ENCODE measurements around the gene OR56A5. TPM values are rescaled to one million over a fixed set of nuclear protein-coding genes. Genes with fewer than 3 reads are reported as not detected.

Gene OR56A5
- total RNA-seq, 2 experiments from 2014 or later, result not detected

DNA sequence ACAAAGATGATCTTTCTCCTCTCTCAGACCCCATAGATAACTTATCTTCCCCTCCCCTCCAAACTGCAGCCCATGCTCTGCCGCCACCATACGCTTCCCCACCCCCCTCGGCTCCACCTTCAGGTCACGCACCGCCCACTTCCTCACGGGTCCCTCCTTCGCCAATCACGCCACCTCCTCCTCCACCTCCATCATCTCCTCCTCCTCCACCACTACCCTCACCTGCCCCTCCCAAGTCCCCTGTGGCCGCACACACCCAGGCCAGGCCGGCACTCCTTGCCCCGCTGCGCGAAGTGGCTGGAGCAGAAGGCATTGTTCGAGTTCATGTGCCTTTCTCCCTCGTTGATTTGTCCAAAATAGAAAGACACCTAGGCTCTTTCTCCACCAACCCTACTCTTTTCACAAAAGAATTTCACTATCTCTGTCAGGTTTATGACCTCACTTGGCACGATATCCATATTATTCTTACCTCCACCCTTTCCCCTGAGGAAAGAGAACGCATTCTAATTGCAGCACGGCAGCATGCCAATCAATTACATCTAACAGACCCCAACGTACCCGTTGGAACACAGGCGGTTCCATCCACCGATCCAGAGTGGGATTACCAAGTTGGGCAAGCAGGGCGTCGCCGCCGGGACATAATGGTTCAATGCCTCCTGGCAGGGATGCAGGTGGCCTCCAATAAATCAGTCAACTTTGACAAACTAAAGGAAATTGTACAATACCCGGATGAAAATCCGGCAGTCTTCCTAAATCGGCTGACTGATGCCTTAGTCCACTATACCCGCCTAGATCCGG is 38.5 kb downstream of the OR56A5 start:
- TF ChIP-seq CTCF (IDR thresholded peaks at IDR 0.05), result no peak
- H3K9me3 ChIP-seq (ENCODE audit: control insufficient read depth in 1 of 2, insufficient read depth in 1 of 2, low read length in 2 of 2), result peaks cover 0 to 43% of the 10 kb centered on the region in 2 experiments
- Mint-ChIP-seq H3K27ac (no peak overlapping the region), H3K9me3 (peaks cover 10% of the 10 kb centered on the region), H3K4me1 (ENCODE audit: low read depth) (no peaks in the 10 kb centered on the region), H3K36me3 (ENCODE audit: low read depth) (no peaks in the 10 kb centered on the region), H3K4me3 (no peak overlapping the region), H3K27me3 (no peaks in the 10 kb centered on the region)
- no peaks in the 10 kb centered on the region for H3K4me1 ChIP-seq (ENCODE audit: insufficient read depth, low read length)
- ATAC-seq (ENCODE audit: poor library complexity), result no peak
- POLR2A ChIA-PET, result no interaction called here
- no peaks in the 10 kb centered on the region for H3K27me3 ChIP-seq (ENCODE audit: control insufficient read depth in 1 of 2, insufficient read depth in 2 of 2, low read length in 2 of 2)
- no peak overlapping the region for H3K27ac ChIP-seq (ENCODE audit: low read depth in 1 of 2, low read length in 2 of 2)
- DNase-seq, result no peak
- CTCF ChIA-PET, result no interaction called here
- intact Hi-C loops (cut with DNase I, micrococcal nuclease), result no loop called here
- no peaks in the 10 kb centered on the region for H3K36me3 ChIP-seq (ENCODE audit: insufficient read depth, low read length)
- H3K4me3 ChIP-seq (ENCODE audit: low read length), result no peak overlapping the region

DNA sequence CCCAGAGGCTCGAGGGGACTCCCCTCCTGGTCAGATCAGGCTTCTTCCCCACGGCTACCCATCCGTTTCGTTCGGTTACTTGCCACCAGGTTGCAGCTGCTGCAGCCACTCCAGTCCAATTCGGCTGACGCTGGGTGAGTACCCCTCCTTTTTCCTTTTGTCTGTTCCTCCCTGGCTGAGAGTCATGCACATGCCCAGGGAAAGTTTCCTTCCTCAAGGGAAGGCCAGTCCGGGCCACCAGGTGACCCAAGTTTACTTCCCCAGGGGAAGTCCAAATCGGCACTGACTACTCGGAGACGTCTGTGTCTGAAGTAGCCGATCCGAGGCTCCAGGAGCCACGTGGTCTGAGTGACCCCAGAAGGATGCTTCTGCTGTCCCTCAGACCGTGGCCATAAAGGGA is 39.5 kb downstream of the OR56A5 start:
- Histone ChIP-seq H3K27ac (ENCODE audit: low read depth in 1 of 2, low read length in 2 of 2) (no peak overlapping the region), H3K4me1 (ENCODE audit: insufficient read depth, low read length) (no peaks in the 10 kb centered on the region), H3K27me3 (ENCODE audit: control insufficient read depth in 1 of 2, insufficient read depth in 2 of 2, low read length in 2 of 2) (no peaks in the 10 kb centered on the region), H3K9me3 (ENCODE audit: control insufficient read depth in 1 of 2, insufficient read depth in 1 of 2, low read length in 2 of 2) (peaks cover 0 to 44% of the 10 kb centered on the region in 2 experiments), H3K4me3 (ENCODE audit: low read length) (no peak overlapping the region), H3K36me3 (ENCODE audit: insufficient read depth, low read length) (no peaks in the 10 kb centered on the region)
- DNase-seq (no peak), ATAC-seq (ENCODE audit: poor library complexity) (no peak)
- no peak overlapping the region for H3K4me3 Mint-ChIP-seq
- H3K36me3 Mint-ChIP-seq (ENCODE audit: low read depth), result no peaks in the 10 kb centered on the region
- POLR2A ChIA-PET, result no interaction called here
- TF ChIP-seq CTCF (IDR thresholded peaks at IDR 0.05), result no peak
- peaks cover 10% of the 10 kb centered on the region for H3K9me3 Mint-ChIP-seq
- CTCF ChIA-PET, result no interaction called here
- H3K4me1 Mint-ChIP-seq (ENCODE audit: low read depth), result no peaks in the 10 kb centered on the region
- intact Hi-C loops (cut with DNase I, micrococcal nuclease), result no loop called here
- H3K27ac Mint-ChIP-seq, result no peak overlapping the region
- H3K27me3 Mint-ChIP-seq, result no peaks in the 10 kb centered on the region

GRCh38 chr11:5928271-5928670 is 40.0 kb downstream of the OR56A5 start:
- no peaks in the 10 kb centered on the region for H3K36me3 ChIP-seq (ENCODE audit: insufficient read depth, low read length)
- no peaks in the 10 kb centered on the region for H3K36me3 Mint-ChIP-seq (ENCODE audit: low read depth)
- ATAC-seq (ENCODE audit: poor library complexity), result no peak

More at GRCh38 chr11:5928271-5928670, 40.0 kb downstream of the OR56A5 start:
- TF ChIP-seq CTCF (IDR thresholded peaks at IDR 0.05), result no peak
- H3K27ac ChIP-seq (ENCODE audit: low read depth in 1 of 2, low read length in 2 of 2), result no peak overlapping the region
- H3K4me3 ChIP-seq (ENCODE audit: low read length), result no peak overlapping the region
- no peak for DNase-seq
- H3K27me3 ChIP-seq (ENCODE audit: control insufficient read depth in 1 of 2, insufficient read depth in 2 of 2, low read length in 2 of 2), result no peaks in the 10 kb centered on the region
- intact Hi-C loops (cut with DNase I, micrococcal nuclease), result no loop called here
- Mint-ChIP-seq H3K27ac (no peak overlapping the region), H3K9me3 (peaks cover 10% of the 10 kb centered on the region), H3K4me1 (ENCODE audit: low read depth) (no peaks in the 10 kb centered on the region), H3K4me3 (no peak overlapping the region), H3K27me3 (no peaks in the 10 kb centered on the region)
- CTCF ChIA-PET, result no interaction called here
- POLR2A ChIA-PET, result no interaction called here
- H3K9me3 ChIP-seq (ENCODE audit: control insufficient read depth in 1 of 2, insufficient read depth in 1 of 2, low read length in 2 of 2), result peaks cover 0 to 49% of the 10 kb centered on the region in 2 experiments
- H3K4me1 ChIP-seq (ENCODE audit: insufficient read depth, low read length), result no peaks in the 10 kb centered on the region
